ENCODE measurements around the gene PABPC1L. TPM values are rescaled to one million over a fixed set of nuclear protein-coding genes. Genes with fewer than 3 reads are reported as not detected.

The PABPC1L gene
- total RNA-seq, 1 experiment from 2014 or later = 83.5 TPM

DNA sequence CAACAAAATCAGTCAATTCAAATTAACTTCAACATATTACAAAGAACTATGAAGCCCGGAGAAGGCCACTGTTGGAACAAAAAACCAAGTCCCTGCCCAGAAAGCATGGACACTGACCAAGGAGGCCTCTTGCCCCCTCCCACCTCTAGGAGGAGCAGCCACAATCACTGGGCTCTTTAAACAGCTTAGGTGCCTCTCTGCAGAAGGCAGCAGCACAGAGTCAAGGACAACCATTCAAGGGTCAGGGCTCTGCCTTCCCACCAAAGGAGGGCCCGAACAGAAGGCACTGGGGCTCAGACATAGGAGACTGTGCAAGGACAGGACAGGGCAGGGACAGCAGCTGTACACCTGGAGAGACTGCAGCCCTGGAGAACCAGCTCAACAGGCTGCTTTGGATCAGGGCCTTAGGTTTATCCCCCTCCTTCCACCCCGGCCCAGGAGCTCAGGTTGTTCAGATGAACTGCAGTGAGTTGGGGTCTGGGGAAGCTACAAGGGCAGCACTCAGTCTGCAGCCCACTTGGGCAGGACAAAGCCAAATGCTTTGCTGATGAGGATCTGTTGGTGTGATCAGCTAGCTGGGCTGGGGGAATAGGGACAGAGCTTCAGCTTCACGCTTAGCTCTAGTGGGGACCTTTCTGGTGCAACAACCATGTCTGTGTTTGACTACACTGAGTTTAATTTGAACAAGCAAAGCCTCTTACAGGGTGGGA lies 32.6 kb downstream of the PABPC1L start:
- H3K4me2 ChIP-seq (ENCODE audit: insufficient read depth, insufficient read length, low read length) = no peak overlapping the region
- H3K79me1 ChIP-seq (ENCODE audit: insufficient read depth, low read depth, low read length, poor library complexity, severe bottlenecking) = no peaks in the 10 kb centered on the region
- no peak overlapping the region for H2BK20ac ChIP-seq (ENCODE audit: low read depth, low read length, poor library complexity, severe bottlenecking)
- no peak overlapping the region for H2AK5ac ChIP-seq (ENCODE audit: insufficient read length, low read length)
- no peak overlapping the region for H3K4me3 Mint-ChIP-seq
- H3K18ac ChIP-seq (ENCODE audit: insufficient read length, low read depth, low read length) = no peak overlapping the region
- H4K5ac ChIP-seq (ENCODE audit: insufficient read length, low read depth, low read length) = no peak overlapping the region
- no peaks in the 10 kb centered on the region for H3K27me3 Mint-ChIP-seq (ENCODE audit: low read depth)
- no peaks in the 10 kb centered on the region for H4K20me1 ChIP-seq (ENCODE audit: control insufficient read depth, insufficient read depth, insufficient read length)
- no CpG with 5 or more reads among the region's 4 CpGs for WGBS (ENCODE audit: extremely low coverage, insufficient read length, low lambda C conversion rate)
- no peaks in the 10 kb centered on the region for H3K27me3 ChIP-seq (ENCODE audit: insufficient read depth, low read length)
- no peaks in the 10 kb centered on the region for H3K4me1 ChIP-seq (ENCODE audit: insufficient read depth, low read length)
- H2AFZ ChIP-seq (ENCODE audit: low read length) = no peak overlapping the region
- no peak overlapping the region for H4K91ac ChIP-seq (ENCODE audit: insufficient read length, low read depth, low read length)
- H3K9ac ChIP-seq (ENCODE audit: extremely low read depth, insufficient read length, low read length) = no peak overlapping the region
- H3K36me3 Mint-ChIP-seq (ENCODE audit: insufficient read depth in 1 of 3, low read depth in 3 of 3) = peaks cover 6 to 80% (median 54%) of the 10 kb centered on the region in 3 experiments; a peak in 6 of 7 replicates
- no peak overlapping the region for H4K8ac ChIP-seq (replicated peaks; ENCODE audit: insufficient read length, low read depth, low read length)
- H3K27ac ChIP-seq (ENCODE audit: insufficient read length, low read depth, low read length) = no peak overlapping the region
- no peak overlapping the region for H3K23ac ChIP-seq (ENCODE audit: insufficient read length, low read depth, low read length)
- no peaks in the 10 kb centered on the region for H3K23me2 ChIP-seq (ENCODE audit: insufficient read length, low read depth, low read length, poor library complexity, severe bottlenecking)
- H3K9me3 Mint-ChIP-seq = no peaks in the 10 kb centered on the region
- H3T11ph ChIP-seq (ENCODE audit: low read length) = no peak overlapping the region
- H3K4ac ChIP-seq (ENCODE audit: low read depth, low read length) = no peak overlapping the region
- no peaks in the 10 kb centered on the region for H3K79me2 ChIP-seq (ENCODE audit: insufficient read depth, low read length)
- no peak overlapping the region for H2BK120ac ChIP-seq (ENCODE audit: low read depth, low read length, poor library complexity, severe bottlenecking)
- H2BK12ac ChIP-seq (ENCODE audit: insufficient read length, low read depth, low read length) = no peak overlapping the region
- H3K56ac ChIP-seq (ENCODE audit: insufficient read length, low read depth, low read length) = no peak overlapping the region
- TF ChIP-seq, protein P1, sequence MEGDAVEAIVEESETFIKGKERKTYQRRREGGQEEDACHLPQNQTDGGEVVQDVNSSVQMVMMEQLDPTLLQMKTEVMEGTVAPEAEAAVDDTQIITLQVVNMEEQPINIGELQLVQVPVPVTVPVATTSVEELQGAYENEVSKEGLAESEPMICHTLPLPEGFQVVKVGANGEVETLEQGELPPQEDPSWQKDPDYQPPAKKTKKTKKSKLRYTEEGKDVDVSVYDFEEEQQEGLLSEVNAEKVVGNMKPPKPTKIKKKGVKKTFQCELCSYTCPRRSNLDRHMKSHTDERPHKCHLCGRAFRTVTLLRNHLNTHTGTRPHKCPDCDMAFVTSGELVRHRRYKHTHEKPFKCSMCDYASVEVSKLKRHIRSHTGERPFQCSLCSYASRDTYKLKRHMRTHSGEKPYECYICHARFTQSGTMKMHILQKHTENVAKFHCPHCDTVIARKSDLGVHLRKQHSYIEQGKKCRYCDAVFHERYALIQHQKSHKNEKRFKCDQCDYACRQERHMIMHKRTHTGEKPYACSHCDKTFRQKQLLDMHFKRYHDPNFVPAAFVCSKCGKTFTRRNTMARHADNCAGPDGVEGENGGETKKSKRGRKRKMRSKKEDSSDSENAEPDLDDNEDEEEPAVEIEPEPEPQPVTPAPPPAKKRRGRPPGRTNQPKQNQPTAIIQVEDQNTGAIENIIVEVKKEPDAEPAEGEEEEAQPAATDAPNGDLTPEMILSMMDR (conservative IDR thresholded peaks at IDR 0.05) = peak; percentile 44; the same call in 2 of the 3 replicates
- no peak overlapping the region for H2BK5ac ChIP-seq (ENCODE audit: insufficient read length, low read length)
- H3K9me3 ChIP-seq (ENCODE audit: control insufficient read depth, low read depth, low read length) = no peaks in the 10 kb centered on the region
- H3K14ac ChIP-seq (ENCODE audit: insufficient read depth, low read length) = no peak overlapping the region
- DNase-seq = no peak
- H2BK15ac ChIP-seq (ENCODE audit: low read depth, low read length) = no peak overlapping the region
- H3K4me1 Mint-ChIP-seq = no peaks in the 10 kb centered on the region
- H3K27ac Mint-ChIP-seq = peak overlapping the region in 1 of 3 experiments; percentile 56; a peak in 1 of 7 replicates
